ENCODE data around the gene FMN2. TPM values are rescaled to one million over a fixed set of nuclear protein-coding genes. Genes with fewer than 3 reads are reported as not detected.
"Not testable (repeated sequence)": the region's sequence is repeated elsewhere in the genome, so short reads cannot be mapped to it uniquely, and the experiment has no call there.

Gene FMN2
- polyA plus RNA-seq, 12 donors = 0.30 to 1.4 (median 0.64) TPM; not detected in 2

DNA sequence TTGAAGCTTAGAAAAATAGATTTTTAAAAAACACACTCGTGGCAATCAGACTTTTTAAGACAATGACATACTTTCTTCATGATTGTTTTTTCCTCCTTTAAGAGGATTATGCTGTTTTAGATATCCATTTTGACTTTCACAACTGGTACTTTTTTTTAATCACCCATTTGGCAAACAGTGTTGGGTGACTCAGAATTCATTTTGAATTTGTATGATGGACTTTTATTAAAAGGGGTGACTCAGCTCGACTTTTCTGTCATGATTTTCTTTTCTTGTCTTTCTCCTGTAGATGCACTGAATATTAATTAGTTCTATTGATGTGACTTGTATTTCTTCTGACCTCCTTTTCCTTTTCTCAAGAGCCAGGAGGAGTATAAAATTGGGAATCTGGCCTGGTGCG, 44.7 kb downstream of the FMN2 start:
- DNase-seq = no peak

DNA sequence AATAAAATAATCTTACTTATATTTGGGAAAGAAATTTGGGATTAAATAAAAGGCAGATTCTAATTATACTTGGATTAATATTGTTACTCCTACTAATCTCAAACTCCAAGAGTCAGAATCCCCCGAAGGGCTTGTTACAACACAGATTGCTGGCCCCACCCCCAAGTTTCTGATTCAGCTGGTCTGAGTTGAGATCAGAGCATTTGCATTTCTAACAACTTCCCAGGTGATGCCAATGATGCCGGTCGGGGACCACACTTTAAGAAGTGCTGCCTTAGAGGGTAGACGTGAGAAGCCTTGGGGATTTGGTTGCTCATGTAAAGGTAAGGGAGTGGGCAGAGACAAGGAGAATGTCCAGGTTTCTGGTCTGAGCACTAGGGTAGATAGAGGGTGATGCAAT, 47.2 kb downstream of the FMN2 start:
- no peak for DNase-seq

DNA sequence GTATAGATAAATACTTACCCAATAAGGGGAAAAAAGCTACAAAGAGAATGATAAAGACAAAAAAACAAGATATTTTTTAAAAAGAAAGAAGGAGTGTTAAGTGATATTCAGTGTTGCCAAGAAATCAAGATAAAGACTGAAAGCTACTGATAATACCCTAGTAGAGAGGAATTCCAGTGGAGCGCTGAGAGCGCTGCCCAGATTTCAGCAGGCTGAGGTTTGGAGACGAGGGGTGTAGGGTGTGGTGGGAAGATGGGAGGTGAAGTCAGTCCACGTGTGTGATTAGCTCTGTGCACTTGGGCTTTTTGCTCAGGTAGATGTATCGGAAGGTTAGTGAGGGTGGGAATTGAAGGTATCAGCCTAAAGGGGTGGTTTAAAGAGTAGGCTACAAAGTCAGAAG, 47.8 kb downstream of the FMN2 start:
- DNase-seq = no peak

DNA sequence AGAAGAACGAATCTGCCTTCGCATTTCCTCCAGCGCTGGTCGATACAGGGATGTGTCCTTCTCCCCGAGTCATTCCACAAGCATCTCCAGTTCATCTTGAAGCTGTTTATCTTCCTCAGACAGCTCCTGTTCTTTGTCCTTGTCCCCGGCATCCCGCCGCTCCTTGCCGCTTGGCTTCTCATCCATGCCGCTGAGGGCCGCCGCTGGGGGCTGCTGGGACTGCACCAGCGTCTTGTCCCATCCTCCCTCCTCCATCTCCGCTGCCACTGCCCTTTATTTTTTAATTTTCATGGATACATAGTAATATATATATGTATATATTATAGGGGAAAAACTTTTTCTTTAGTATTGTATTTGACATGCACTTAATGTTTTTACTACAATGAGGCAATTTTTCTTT, 53.4 kb downstream of the FMN2 start:
- DNase-seq = no peak

DNA sequence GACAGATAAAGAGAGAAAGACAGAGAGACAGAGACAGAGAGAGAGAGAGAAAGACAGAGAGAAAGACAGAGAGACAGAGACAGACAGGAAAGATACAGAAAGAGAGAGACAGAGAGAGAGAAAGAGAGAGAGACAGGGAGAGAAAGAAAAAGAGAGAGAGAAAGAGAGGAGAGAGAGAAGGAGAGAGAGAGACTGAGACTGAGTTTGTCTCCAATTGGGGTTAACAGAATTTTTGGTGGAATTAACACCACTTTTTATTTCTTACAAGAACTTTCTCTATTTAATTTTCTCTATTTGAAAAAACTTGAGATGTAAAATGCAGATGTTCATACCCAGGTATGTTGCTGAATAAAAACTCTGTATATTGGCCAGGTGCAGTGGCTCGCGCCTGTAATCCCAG, 56.6 kb downstream of the FMN2 start:
- no peak for DNase-seq

DNA sequence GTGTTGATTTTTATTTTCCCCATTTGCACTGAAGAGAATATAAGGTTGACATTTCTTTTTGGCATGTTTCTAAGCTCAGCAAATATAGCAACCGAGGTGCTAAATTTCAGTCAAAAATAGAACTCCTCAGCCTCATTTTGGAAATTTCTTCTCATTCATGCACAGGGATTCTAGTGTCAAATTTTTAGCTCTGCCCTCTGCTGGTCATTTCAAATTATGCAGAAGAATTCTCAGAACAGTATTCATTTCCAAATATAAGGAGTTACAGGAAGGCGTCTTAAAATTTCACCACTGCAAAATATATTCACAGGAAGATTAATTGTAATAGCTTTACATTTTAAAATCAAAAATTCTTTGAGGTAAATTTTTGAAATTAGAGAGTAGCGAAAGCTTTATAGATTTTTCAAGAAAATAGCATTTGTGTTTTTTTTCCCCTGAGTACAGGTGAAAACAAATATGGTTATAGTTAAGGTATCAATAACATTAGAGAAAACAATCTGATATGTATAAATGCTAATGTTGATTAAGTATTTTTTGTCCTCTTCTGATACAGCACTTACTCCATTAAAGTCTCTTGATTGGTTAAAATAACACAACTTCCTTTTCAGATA, 57.9 kb downstream of the FMN2 start:
- DNase-seq = peak; percentile 50

DNA sequence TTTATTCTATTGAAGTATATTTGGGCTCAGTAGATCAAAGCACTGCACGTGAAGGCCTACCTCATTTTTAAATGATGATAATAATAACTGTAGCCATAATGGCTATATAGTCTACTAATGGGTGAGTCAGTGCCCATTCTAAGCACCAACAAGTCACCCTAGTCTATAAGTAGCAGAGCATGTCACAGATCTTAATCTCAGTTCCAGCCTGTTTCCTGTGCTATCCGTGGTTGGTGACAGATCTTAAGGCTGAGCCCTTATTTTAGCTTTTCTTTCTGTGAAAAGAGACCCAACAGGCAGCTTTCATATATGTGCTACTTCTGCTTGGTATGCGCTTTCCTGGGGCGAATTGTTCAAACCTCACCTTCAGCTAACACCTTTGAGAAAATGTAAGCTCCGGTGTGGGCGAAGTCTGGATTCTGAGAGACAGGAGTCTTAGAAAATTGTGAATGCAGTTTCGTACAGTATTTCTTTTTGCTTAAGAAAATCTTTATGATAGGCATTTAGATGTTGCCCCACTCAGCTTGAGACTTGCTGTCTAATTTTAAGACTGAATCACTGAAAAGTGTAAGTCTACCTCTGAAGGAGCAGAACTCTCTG, 59.6 kb downstream of the FMN2 start:
- DNase-seq = no peak

DNA sequence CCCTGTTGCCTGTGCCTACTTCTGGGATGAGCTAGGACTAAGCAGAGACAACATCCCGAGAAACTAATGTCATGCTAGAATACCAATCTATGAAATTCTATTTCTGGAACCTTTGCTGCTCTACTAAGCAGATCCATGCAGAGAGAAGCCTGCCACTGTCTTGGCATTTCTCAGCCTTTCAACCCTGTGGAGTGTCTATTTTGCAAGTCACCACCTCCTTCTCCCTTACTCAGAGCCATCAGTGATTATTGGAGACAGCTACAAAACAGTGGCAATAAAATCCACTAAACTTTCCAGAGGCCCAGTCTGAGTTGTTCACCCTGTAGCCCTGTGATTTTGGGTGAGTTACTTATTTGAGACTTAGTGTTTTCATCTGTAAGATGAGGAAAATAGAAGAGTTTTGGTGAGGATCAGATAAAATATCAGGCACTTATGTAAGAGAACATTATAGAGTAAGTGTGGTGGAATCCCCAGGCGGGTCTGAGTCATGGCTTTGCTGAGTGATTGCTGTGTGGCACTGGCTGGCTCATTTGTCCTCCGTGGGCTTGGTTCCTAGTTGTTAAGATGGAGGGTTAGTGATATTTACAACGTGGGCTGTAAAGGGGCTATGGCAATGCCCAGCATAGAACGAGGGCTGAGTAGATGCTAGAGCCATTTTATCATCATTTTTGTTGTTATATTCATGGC, 61.1 kb downstream of the FMN2 start:
- no peak for DNase-seq

DNA sequence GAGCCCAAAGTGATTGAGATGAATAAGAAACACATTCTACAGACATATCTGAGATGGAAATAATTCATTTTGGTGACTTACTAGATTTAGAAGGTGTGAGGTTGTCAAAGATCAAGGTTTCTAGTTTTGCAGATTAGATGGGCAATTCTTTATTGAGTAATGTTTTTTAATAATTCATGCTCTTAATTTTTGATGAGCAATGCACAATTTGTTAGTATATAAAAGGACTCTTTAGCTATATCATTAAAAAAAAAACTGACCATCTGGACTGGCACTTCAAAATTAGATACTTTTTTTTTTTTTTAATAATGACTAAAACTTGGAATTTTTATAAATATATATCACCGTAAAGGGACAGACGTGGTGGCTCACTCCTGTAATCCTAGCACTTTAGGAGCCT, 63.9 kb downstream of the FMN2 start:
- DNase-seq = no peak

DNA sequence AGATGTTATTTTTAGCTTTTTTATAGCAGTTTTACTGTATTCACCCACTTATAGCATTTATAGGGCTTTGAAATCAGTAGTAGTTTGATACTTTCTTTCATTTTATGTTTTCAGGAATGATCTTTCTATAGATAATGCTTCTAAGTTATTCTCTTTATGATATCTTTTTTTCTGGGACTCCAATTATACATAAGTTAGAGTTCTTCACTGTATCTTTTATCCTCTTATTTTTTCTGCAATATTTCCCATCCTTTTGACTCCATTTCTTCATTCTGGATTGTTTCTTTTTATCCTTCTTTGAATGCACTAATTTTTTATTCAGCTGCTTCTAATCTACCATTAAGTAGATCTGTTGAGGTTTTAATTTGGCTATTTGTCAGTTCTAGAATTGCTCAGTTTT, 73.1 kb downstream of the FMN2 start:
- no peak for DNase-seq

DNA sequence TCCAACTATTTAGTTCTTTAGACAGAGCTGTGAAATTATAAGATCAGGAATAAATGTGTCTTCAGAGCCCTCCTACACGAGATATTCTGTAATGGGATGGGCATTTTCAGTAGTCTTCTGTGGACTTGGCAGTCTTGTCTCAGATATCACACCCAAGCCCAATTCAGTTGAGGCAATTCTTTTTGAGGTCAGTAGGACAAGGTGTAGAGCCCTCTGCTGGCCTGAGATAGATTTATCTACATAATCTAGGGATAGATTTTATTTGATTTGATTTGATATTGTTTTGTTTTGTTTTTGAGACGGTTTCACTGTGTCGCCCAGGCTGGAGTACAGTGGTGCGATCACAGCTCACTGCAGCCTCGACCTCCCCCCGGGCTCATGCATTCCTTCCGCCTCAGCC, 77.5 kb downstream of the FMN2 start:
- no peak for DNase-seq

DNA sequence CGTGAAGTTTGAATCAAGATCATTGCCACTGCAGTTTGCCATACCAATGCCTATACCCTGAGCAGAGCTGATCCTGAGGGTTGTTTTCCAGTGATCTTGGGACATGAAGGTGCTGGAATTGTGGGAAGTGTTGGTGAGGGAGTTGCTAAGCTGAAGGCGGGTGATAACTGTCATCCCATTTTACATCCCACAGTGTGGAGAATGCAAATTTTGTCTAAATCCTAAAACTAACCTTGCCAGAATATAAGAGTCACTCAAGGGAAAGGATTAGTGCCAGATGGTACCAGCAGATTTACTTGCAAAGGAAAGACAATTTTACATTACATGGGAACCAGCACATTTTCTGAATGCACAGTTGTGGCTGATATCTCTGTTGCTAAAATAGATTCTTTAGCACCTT, 78.6 kb downstream of the FMN2 start:
- DNase-seq = no peak

DNA sequence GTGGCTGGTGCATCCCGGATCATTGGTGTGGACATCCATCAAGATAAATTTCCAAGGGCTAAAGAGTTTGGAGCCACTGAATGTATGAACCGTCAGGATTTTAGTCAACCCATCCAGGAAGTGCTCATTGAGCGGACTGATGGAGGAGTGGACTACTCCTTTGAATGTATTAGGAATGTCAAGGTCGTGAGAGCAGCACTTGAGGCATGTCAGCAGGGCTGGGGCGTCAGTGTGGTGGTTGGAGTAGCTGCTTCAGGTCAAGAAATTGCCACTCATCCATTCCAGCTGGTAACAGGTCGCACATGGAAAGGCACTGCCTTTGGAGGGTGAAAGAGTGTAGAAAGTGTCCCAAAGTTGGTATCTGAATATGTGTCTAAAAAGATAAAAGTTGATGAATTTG, 79.1 kb downstream of the FMN2 start:
- no peak for DNase-seq

DNA sequence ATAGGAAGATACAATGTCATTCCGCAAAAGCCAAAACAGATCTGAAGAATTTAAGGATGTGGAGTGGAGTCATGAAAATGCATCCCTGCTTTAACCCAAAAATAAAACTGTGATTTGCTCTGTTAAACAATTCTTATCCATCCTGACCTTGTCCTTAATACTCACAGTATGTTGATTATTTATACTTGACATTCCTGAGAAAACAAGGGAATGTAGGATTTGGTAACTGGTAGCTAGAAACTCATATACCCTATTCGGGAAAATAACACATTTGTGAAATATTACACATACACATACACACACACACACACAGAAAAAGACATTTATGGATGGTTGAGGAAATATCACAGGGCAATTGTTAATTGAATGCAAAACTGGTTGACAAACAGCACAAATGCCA, 80.2 kb downstream of the FMN2 start:
- no peak for DNase-seq

DNA sequence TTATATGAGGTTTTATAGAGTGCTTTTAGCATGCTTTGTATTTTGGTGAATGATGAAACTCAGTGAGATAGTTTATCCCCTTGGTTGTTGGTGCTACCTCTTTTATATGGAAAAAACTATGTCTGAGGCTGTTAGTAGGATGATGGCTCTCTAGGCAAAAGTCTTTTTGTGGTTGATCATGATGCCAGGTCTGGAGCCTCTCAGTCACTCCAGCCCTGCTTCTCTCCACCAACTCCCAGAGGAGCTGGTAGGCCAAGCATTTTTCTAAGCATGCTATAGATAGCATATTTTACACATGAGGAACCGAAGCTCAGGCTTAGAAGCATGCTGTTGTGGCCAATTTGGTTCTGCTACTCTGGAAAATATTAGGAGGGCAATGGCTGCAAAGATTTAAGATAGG, 82.2 kb downstream of the FMN2 start:
- DNase-seq = no peak

DNA sequence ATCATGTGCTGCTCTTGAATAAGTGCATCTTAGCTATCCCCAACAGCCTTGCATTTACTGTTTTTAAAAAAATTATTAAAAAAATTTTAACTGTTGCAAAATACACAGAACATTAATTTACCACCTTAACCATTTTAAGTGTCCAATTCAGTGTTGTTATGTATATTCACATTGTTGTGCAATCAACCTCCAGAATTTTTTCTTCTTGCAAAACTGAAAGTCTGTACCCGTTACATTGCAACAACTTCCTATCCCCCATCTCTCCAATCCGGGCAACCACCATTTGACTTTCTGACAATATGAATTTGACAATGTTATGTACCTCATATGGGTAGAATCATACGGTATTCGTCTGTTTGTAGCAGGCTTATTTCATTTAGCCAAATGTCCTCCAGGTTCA, 83.1 kb downstream of the FMN2 start:
- no peak for DNase-seq

DNA sequence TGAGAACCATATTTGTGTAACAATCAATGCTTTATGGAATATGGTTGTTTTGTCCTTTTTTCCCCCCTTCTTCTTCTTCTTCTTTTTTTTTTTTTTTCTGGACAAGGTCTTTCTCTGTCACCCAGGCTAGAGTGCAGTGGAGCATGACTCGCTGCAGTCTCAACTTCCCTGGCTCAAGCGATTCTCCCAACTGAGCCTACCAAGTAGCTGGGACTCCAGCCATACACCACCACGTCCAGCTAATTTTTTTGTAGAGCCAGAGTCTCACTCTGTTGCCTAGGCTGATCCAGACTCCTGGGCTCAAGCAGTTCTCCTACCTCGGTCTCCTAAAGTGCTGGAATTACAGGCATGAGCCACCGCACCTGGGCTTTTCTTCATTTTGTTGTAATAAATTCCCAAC, 86.7 kb downstream of the FMN2 start:
- DNase-seq = no peak

DNA sequence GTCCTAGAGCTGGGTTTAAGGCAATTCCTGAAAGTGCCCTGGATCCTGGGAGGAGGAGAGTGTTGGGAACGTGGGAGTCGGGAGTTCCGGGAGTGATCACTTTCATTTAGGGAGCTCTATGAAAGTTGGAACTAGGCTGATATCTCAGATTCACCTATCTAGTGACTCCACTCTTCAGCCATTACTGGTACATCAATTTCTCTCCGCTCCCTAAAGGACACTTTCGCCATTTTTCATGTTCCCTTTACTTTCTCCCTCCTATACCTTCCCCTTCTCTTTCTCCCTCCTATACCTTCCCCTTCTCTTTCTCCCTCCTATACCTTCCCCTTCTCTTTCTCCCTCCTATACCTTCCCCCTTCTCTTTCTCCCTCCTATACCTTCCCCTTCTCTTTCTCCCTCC, 93.0 kb downstream of the FMN2 start:
- DNase-seq = not testable (repeated sequence)

DNA sequence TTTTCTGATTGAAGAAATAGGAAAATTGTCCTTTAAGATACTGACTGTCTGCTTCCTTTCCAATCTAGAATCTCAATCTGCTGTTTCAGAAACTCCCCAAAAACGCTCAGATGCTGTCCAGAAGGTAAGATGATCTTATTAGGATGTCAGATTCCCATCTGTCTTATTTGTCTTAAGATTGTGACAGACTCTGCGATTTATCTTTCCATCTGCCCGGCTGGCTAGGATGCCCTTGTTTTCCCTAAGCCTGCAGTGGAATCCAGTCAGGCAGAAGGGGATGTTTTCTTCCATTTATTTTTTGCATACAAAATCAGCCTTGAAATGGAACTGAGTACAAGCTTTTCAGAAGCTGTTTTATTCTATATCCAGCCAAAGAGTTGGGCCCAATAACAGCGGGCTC, 96.5 kb downstream of the FMN2 start:
- DNase-seq = no peak

DNA sequence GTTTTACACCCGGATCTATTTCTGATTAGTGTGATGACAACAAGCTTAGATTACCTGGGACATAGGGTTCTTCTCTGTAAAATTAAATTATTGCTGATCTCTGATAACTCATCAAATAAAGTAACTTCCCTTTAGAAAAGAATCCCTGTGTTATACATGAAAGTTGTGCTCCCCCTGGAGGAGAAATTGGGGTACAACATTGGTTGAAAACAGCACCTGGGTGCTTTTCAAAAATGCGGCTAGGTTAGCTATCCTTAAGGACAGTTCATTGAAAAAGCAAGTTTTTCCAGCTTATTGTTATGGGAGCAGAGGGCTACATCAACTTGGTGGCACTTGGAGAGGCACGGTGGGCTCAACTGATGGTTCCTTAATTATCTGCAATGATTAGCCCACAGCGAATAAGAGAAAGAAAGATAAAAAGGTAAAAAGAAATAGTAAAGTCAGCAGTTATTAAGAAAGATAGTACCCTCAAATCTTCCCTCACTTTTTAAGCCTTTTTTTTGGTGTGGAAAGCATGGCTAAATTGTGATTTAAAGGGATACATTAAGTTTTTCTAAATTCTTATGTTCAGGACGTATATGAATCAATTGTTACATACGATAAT, 97.8 kb downstream of the FMN2 start:
- peak; percentile 33 for DNase-seq

DNA sequence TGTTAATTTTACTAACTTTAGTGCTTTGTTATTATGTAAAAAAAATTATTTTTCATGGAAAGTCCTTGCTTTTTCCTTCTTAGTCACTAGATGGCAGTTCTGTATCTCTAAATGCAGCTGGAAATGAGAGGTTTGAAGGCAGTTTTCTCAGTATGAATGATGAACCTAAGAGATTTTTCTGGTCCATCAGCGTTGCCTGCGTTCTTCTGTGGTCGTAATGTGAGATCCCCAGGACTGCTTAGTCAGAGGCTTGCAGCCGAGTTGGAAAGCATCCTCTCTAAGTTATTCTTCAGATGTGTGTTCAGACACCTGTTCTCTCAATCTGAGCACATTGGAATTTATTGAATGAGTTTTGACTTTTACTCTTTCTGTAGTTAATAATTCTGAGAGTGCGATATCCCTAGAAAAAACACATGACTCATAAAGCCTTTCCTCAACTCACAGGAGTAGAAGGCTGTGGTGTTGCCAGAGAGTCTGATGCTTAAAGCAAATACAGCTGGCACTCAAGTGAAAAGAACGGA, 99.3 kb downstream of the FMN2 start:
- DNase-seq = peak; percentile 79

DNA sequence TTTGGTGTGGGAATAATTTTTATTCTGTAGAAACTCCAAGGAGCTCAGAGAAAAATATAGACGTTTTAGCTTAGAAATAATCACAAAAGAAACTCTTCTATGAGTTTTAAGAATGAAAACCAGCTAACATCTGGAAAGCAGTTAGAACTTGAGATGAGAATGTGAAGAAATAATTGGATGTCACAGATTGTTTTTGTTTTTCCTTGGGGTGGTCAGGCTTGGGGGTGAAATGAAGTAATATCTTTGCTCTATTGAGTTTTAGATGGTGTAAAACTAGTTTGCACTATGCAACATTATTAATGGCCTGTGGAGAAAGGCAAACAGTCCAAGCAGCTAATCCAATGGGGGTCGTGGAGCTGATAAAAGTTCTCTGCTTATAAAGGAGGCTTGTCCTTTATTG, 101.2 kb downstream of the FMN2 start:
- no peak for DNase-seq

DNA sequence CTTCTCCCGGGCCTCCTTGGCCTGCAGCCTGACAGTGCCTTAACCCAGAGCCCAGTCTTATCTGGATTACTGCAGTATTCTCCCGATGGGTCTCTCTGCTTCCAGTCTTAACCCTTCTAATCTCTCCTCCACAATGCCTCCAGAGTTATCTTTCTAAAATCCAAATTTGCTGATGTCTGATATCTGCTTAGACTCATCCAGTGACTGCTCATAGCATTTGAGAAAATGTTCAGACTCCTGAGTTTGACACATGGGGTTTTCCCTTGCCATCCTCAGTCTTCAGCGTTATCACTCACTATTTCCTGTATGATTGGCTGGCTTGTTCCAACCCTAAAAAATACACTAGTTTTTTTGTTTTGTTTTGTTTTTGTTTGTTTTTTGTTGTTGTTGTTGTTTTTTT, 102.0 kb downstream of the FMN2 start:
- no peak for DNase-seq
